ENCODE results near the gene EPS8. TPM values are rescaled to one million over a fixed set of nuclear protein-coding genes. Genes with fewer than 3 reads are reported as not detected.

EPS8 gene
- total RNA-seq, 4 donors from 2014 or later = 54.4 to 120 (median 78.7) TPM

- Histone ChIP-seq H3K4me1 (peaks cover 4 to 61% (median 54%) of the 10 kb centered on the region in 4 donors), H3K27ac (replicated peaks in 1 of 4) (no peak overlapping the region), H3K4me3 (no peak overlapping the region), H3K36me3 (no peaks in the 10 kb centered on the region), H3K9me3 (no peaks in the 10 kb centered on the region), H3K27me3 (no peaks in the 10 kb centered on the region)
- TF ChIP-seq EP300 (IDR thresholded peaks at IDR 0.05) (no peak), POLR2A (IDR thresholded peaks at IDR 0.05; ENCODE audit: low read depth) (no peak)
- no peak for DNase-seq (ENCODE audit: extremely low spot score)
- 62% methylated on average over 2 of the region's 2 CpGs for WGBS
- intact Hi-C loops (cut with DNase I) = no loop called here
Measured at GRCh38 chr12:15719230-15719629, 70.0 kb downstream of the EPS8 start.

- WGBS = 79% methylated on average over 1 of the region's 1 CpG
- H3K9me3 ChIP-seq = no peaks in the 10 kb centered on the region
- no peak for DNase-seq (ENCODE audit: extremely low spot score)
- no peaks in the 10 kb centered on the region for H3K36me3 ChIP-seq
- H3K4me3 ChIP-seq = no peak overlapping the region
- intact Hi-C loops (cut with DNase I) = no loop called here
- TF ChIP-seq EP300 (IDR thresholded peaks at IDR 0.05) = no peak
- no peak for TF ChIP-seq POLR2AphosphoS5 (IDR thresholded peaks at IDR 0.05)
- no peak for TF ChIP-seq CTCF (IDR thresholded peaks at IDR 0.05)
- H3K4me1 ChIP-seq = peaks cover 4 to 69% (median 60%) of the 10 kb centered on the region in 4 donors
- no peak overlapping the region for H3K27ac ChIP-seq (replicated peaks in 1 of 4)
- H3K27me3 ChIP-seq = no peaks in the 10 kb centered on the region
Measured at GRCh38 chr12:15717940-15718567, 71.1 kb downstream of the EPS8 start.

GRCh38 chr12:15716581-15716980, 72.6 kb downstream of the EPS8 start:
- WGBS = 54% methylated on average over 2 of the region's 2 CpGs
- no peaks in the 10 kb centered on the region for H3K36me3 ChIP-seq
- intact Hi-C loops (cut with DNase I) = no loop called here
- no peaks in the 10 kb centered on the region for H3K27me3 ChIP-seq
- H3K9me3 ChIP-seq = no peaks in the 10 kb centered on the region
- DNase-seq (ENCODE audit: extremely low spot score) = no peak
- TF ChIP-seq EP300 (IDR thresholded peaks at IDR 0.05) = no peak
- TF ChIP-seq POLR2AphosphoS5 (IDR thresholded peaks at IDR 0.05) = no peak
- TF ChIP-seq POLR2A (IDR thresholded peaks at IDR 0.05; ENCODE audit: low read depth) = no peak
- TF ChIP-seq CTCF (IDR thresholded peaks at IDR 0.05) = no peak
- no peak overlapping the region for H3K4me3 ChIP-seq
- peaks cover 4 to 75% (median 57%) of the 10 kb centered on the region in 4 donors for H3K4me1 ChIP-seq
- no peak overlapping the region for H3K27ac ChIP-seq (replicated peaks in 1 of 4)

GRCh38 chr12:15714256-15714655, 74.9 kb downstream of the EPS8 start:
- H3K27ac ChIP-seq (replicated peaks in 1 of 4) = no peak overlapping the region
- WGBS = 94% methylated on average over 2 of the region's 2 CpGs

GRCh38 chr12:15712823-15713660, 76.1 kb downstream of the EPS8 start:
- Histone ChIP-seq H3K4me3 (peak overlapping the region in 2 of 4 donors; percentile 17 to 24), H3K27me3 (no peaks in the 10 kb centered on the region), H3K4me1 (peaks cover 0 to 60% (median 40%) of the 10 kb centered on the region in 4 donors), H3K36me3 (no peaks in the 10 kb centered on the region), H3K9me3 (no peaks in the 10 kb centered on the region), H3K27ac (replicated peaks in 1 of 4) (peak overlapping the region; percentile 32 to 42 (median 36))
- WGBS = 81% methylated on average over 8 of the region's 8 CpGs
- intact Hi-C loops (cut with DNase I) = no loop called here
- peak; percentile 54 to 72 for TF ChIP-seq POLR2AphosphoS5 (IDR thresholded peaks at IDR 0.05)
- TF ChIP-seq POLR2A (IDR thresholded peaks at IDR 0.05; ENCODE audit: low read depth) = no peak
- no peak for DNase-seq (ENCODE audit: extremely low spot score)

More at GRCh38 chr12:15714256-15714655, 74.9 kb downstream of the EPS8 start:
- intact Hi-C loops (cut with DNase I) = no loop called here
- H3K4me3 ChIP-seq = no peak overlapping the region
- H3K36me3 ChIP-seq = no peaks in the 10 kb centered on the region
- DNase-seq (ENCODE audit: extremely low spot score) = no peak
- no peak for TF ChIP-seq POLR2AphosphoS5 (IDR thresholded peaks at IDR 0.05)
- no peak for TF ChIP-seq POLR2A (IDR thresholded peaks at IDR 0.05; ENCODE audit: low read depth)
- H3K27me3 ChIP-seq = no peaks in the 10 kb centered on the region
- no peaks in the 10 kb centered on the region for H3K9me3 ChIP-seq
- H3K4me1 ChIP-seq = peaks cover 4 to 60% (median 45%) of the 10 kb centered on the region in 4 donors

- peak overlapping the region in 2 of 4 donors; percentile 17 to 24 for H3K4me3 ChIP-seq
- no peak for TF ChIP-seq POLR2AphosphoS5 (IDR thresholded peaks at IDR 0.05)
- TF ChIP-seq POLR2A (IDR thresholded peaks at IDR 0.05; ENCODE audit: low read depth) = no peak
- no peak for TF ChIP-seq CTCF (IDR thresholded peaks at IDR 0.05)
- TF ChIP-seq EP300 (IDR thresholded peaks at IDR 0.05) = no peak
Measured at GRCh38 chr12:15712160-15712559, 77.0 kb downstream of the EPS8 start.

More at GRCh38 chr12:15712160-15712559, 77.0 kb downstream of the EPS8 start:
- no peaks in the 10 kb centered on the region for H3K27me3 ChIP-seq
- peaks cover 0 to 57% (median 37%) of the 10 kb centered on the region in 4 donors for H3K4me1 ChIP-seq
- H3K36me3 ChIP-seq = no peaks in the 10 kb centered on the region
- intact Hi-C loops (cut with DNase I) = no loop called here
- WGBS = 44% methylated on average over 1 of the region's 1 CpG
- H3K27ac ChIP-seq (replicated peaks in 1 of 4) = peak overlapping the region; percentile 32 to 42 (median 34)
- H3K9me3 ChIP-seq = no peaks in the 10 kb centered on the region
- no peak for DNase-seq (ENCODE audit: extremely low spot score)
